Adrenal gland (tissue), 12 donors: ENCODE data around the gene TAC3. TPM values are rescaled to one million over a fixed set of nuclear protein-coding genes. Genes with fewer than 3 reads are reported as not detected.
"Not testable (repeated sequence)": the region's sequence is repeated elsewhere in the genome, so short reads cannot be mapped to it uniquely, and the experiment has no call there.

ENCODE experiments used
- DNase-seq, 7 donors: peaks; one replicate each; pipeline ENCODE4 v3.0.0-alpha.2; 2019 to 2020
- H3K27ac ChIP-seq, 5 donors: fragments of 200-600 bp; sonication (generic) in 4 of 5; 1 replicate in 3 of 5; 2 replicates in 2 of 5; pipeline versions ENCODE4 v1.5.1 to v1.8.0; 2016 to 2020; ENCODE audit warnings: mild to moderate bottlenecking in 1 of 5
- H3K27me3 ChIP-seq: fragments of 200-600 bp; 2 replicates; pipeline ENCODE4 v1.8.0; 2021
- H3K36me3 ChIP-seq, 2 donors: fragments of 200-600 bp; replicated peaks in 1 of 2; 1 replicate in 1 of 2; 2 replicates in 1 of 2; pipeline versions ENCODE4 v1.5.1 to v1.8.0; 2018 to 2022
- H3K4me1 ChIP-seq, 2 donors: fragments of 200-600 bp; replicated peaks in 1 of 2; 1 replicate in 1 of 2; 2 replicates in 1 of 2; pipeline versions ENCODE4 v1.5.1 to v1.8.0; 2018 to 2021
- H3K4me3 ChIP-seq, 4 donors: fragments of 200-600 bp; sonication (generic) in 3 of 4; one replicate each; pipeline ENCODE4 v1.5.1; 2016 to 2018
- H3K9me3 ChIP-seq, 3 donors: fragments of 200-600 bp; sonication (generic) in 1 of 3; replicated peaks in 1 of 3; 1 replicate in 2 of 3; 2 replicates in 1 of 3; pipeline versions ENCODE4 v1.5.1 to v1.8.0; 2016 to 2021
- POLR2A ChIP-seq, 2 donors: fragments of 450-650 bp; IDR thresholded peaks; one replicate each; pipeline ENCODE4 v1.6.1; 2017; ENCODE audit warnings: antibody characterized with exemption in 2 of 2, mild to moderate bottlenecking in 2 of 2, moderate library complexity in 1 of 2
- WGBS, 4 donors: extraction: QIAGEN DNeasy Blood & Tissue Kit in 2 of 4; methylation state at CpG; one replicate each; pipeline versions ENCODE4 v1.1.5 to v1.1.7; 2013 to 2017; 5-methylcytosine and 5-hydroxymethylcytosine counted together
- intact Hi-C, 2 donors: fragments of 100-400 bp; cut with DNase I; formaldehyde crosslinking; loops; one replicate each; pipeline versions ENCODE4 v1.14.1 to v1.15.0; 2022 to 2023
- polyA plus RNA-seq, 3 donors: library from polyadenylated mRNA; stranded (reverse); fragments of 200-250 nt in 2 of 3; fragments of 350-450 nt in 1 of 3; fragmentation: Illumina TruSeq in 1 of 3; extraction: RNeasy Lipid Tissue Mini Kit (QIAGEN cat#74804) in 1 of 3; gene quantifications; one replicate each; pipeline ENCODE4 v1.2.3, GENCODE V29; 2013 to 2014
- total RNA-seq, 9 donors: library from RNA; depleted of rRNA in 4 of 9; stranded (reverse); fragments of >200 nt in 4 of 9; fragments of 120-200 nt in 1 of 9; fragmentation: NEBNext Ultra II Directional in 1 of 9; extraction: Animal tissue kit (Norgen Biotek cat#: 25700) in 1 of 9; gene quantifications; one replicate each; pipeline versions ENCODE4 v1.1.0 to v1.2.4, GENCODE V29; 2013 to 2023
- TF ChIP-seq, protein P1 (sequence below), 6 experiments: fragments of 450-650 bp in 4 of 6; fragments of 200-600 bp in 2 of 6; sonication (generic) in 1 of 6; IDR thresholded peaks; 1 replicate in 5 of 6; 2 replicates in 1 of 6; pipeline versions ENCODE4 v1.5.1 to v1.8.0; 2016 to 2021; ENCODE audit warnings: antibody characterized with exemption in 6 of 6, mild to moderate bottlenecking in 2 of 6, moderate library complexity in 1 of 6
- donor health status: healthy with polysubstance abuse.
- donor health status: Bipolar disorder and iron deficiency.
- donor health status: DM: yes; HTN: yes; CAD: no.
- donor health status: DM: no; HTN: no; CAD: no.
- donor health status: DM: no; HTN: no; CAD: no.
- donor health status: DM: yes; HTN: yes; CAD: no.

TAC3 gene
- total and polyA plus RNA-seq, 12 donors, result 0.39 to 1.1 (median 0.46) TPM; not detected in 9

DNA sequence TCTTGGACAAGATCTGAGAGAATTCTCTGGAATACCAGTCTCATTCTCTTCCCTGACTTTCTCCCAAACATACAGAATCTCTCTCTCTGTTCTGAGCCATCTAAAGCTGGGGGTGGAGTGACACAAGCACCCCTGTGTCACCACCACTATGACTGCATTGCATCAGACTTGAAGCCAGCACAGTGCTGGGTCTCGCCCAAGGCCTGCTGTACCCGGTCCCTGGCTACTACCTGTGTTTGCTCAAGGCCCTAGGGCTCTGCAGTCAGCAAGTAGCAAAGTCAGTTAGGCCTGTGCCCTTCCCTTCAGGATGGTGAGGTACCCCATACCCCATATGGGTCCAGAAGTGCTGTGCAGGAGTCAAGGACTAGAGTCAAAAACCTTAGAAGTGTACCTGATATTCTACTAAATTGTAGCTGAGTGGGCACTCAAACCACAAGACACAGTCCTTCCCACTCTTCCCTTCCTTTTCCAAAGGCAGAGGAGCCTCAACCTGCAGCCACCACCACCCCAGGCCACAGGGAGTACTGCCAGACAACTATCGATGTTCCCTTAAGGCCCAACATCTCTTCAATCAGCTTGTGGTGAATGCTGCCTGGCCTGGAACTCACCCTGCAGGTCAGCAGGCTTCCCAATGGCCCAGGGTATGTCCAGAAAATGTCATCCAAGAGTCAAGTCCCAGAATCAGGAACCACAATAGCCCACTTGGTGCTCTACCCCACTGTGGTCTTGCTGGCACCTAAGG is 37.8 kb downstream of the TAC3 start:
- no peak overlapping the region for H3K4me3 ChIP-seq
- H3K27ac ChIP-seq, result no peak overlapping the region
- no peaks in the 10 kb centered on the region for H3K27me3 ChIP-seq
- TF ChIP-seq POLR2A (IDR thresholded peaks at IDR 0.05), result no peak
- TF ChIP-seq, protein P1, sequence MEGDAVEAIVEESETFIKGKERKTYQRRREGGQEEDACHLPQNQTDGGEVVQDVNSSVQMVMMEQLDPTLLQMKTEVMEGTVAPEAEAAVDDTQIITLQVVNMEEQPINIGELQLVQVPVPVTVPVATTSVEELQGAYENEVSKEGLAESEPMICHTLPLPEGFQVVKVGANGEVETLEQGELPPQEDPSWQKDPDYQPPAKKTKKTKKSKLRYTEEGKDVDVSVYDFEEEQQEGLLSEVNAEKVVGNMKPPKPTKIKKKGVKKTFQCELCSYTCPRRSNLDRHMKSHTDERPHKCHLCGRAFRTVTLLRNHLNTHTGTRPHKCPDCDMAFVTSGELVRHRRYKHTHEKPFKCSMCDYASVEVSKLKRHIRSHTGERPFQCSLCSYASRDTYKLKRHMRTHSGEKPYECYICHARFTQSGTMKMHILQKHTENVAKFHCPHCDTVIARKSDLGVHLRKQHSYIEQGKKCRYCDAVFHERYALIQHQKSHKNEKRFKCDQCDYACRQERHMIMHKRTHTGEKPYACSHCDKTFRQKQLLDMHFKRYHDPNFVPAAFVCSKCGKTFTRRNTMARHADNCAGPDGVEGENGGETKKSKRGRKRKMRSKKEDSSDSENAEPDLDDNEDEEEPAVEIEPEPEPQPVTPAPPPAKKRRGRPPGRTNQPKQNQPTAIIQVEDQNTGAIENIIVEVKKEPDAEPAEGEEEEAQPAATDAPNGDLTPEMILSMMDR (IDR thresholded peaks at IDR 0.05), result no peak
- intact Hi-C loops, result no loop called here
- no peaks in the 10 kb centered on the region for H3K4me1 ChIP-seq
- no peaks in the 10 kb centered on the region for H3K36me3 ChIP-seq
- WGBS, 4 donors, result 72 to 86% (median 84%) methylated on average over 2 to 3 of the region's 3 CpGs
- no peak for DNase-seq
- H3K9me3 ChIP-seq, result no peaks in the 10 kb centered on the region

DNA sequence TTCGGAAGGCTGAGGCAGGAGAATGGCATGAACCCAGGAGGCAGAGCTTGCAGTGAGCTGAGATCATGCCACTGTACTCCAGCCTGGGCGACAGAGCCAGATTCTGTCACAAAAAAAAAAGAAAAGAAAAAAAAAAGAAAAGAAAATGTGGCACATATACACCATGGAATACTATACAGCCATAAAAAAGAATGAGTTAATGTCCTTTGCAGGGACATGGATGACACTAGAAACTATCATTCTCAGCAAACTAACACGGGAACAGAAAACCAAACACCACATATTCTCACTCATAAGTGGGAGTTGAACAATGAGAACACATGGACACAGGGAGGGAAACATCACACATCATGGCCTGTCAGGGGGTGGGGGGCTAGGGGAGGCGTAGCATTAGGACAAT is 39.0 kb downstream of the TAC3 start:
- DNase-seq, H3K27ac ChIP-seq, intact Hi-C loops, H3K27me3 ChIP-seq, H3K4me1 ChIP-seq, H3K4me3 ChIP-seq, H3K9me3 ChIP-seq, H3K36me3 ChIP-seq: not testable (repeated sequence)
- WGBS, 4 donors, result 72 to 82% (median 74%) methylated on average over 4 of the region's 4 CpGs

DNA sequence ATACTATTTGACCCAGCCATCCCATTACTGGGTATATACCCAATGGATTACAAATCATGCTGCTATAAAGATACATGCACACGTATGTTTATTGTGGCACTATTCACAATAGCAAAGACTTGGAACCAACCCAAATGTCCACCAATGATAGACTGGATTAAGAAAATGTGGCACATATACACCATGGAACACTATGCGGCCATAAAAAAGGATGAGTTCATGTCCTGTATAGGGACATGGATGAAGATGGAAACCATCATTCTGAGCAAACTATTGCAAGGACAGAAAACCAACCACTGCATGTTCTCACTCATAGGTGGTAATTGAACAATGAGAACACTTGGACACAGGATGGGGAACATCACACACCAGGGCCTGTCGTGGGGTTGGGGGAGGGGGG is 42.1 kb downstream of the TAC3 start:
- H3K9me3 ChIP-seq, intact Hi-C loops, H3K4me3 ChIP-seq, H3K27me3 ChIP-seq, H3K36me3 ChIP-seq, H3K4me1 ChIP-seq, DNase-seq, H3K27ac ChIP-seq: not testable (repeated sequence)
- WGBS, 4 donors, result 79 to 100% (median 82%) methylated on average over 3 of the region's 3 CpGs

DNA sequence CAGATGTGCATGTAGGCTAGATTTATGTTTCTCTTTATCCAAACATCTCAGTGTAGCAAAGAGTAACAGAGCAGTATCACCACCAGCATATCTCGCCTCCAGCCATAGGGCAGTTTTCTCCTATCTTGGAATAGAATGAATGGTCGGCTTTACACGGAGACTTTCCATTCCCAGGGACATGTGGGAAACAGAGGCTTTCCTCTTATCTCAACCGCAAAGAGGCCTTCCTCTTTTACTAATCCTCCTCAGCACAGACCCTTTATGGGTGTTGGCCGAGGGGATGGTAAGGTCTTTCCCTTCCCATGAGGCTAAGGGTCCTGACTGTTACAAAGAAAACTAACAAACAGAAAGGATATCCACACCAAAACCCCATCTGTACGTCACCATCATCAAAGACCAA is 47.4 kb downstream of the TAC3 start:
- H3K9me3 ChIP-seq, H3K4me1 ChIP-seq, H3K36me3 ChIP-seq, H3K4me3 ChIP-seq, intact Hi-C loops, H3K27me3 ChIP-seq, H3K27ac ChIP-seq, DNase-seq: not testable (repeated sequence)
- WGBS, 4 donors, result 75 to 83% (median 77%) methylated on average over 6 of the region's 6 CpGs

DNA sequence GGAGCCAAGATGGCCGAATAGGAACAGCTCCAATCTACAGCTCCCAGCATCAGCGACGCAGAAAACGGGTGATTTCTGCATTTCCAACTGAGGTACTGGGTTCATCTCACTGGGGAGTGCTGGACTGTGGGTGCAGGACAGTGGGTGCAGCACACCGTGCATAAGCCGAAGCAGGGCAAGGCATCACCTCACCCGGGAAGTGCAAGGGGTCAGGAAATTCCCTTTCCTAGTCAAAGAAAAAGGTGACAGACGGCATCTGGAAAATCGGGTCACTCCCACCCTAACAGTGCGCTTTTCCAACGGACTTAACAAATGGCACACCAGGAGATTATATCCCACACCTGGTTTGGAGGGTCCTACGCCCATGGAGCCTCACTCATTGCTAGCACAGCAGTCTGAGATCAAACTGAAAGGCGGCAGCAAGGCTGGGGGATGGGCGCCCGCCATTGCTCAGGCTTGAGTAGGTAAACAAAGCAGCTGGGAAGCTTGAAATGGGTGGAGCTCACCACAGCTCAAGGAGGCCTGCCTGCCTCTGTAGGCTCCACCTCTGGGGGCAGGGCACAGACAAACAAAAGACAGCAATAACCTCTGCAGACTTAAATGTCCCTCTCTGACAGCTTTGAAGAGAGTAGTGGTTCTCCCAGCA is 50.2 kb downstream of the TAC3 start:
- intact Hi-C loops, H3K4me3 ChIP-seq, H3K27me3 ChIP-seq, H3K27ac ChIP-seq, DNase-seq, H3K4me1 ChIP-seq, H3K9me3 ChIP-seq, H3K36me3 ChIP-seq: not testable (repeated sequence)
- 86 to 94% (median 90%) methylated on average over 15 of the region's 15 CpGs for WGBS, 4 donors

DNA sequence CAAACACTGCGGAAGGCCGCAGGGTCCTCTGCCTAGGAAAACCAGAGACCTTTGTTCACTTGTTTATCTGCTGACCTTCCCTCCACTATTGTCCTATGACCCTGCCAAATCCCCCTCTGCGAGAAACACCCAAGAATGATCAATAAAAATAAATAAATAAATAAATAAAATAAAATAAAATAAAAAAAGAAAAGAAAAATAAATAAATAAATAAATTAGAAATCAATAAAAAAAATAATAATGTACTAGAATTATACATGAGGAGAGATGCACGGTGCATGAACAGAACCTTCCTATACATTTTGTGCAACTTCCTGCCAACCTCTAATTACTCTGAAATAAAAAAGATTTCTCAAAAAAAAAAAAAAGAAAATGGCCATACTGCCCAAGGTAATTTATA is 51.2 kb downstream of the TAC3 start:
- H3K4me3 ChIP-seq, H3K27ac ChIP-seq, H3K4me1 ChIP-seq, H3K9me3 ChIP-seq, intact Hi-C loops, DNase-seq, H3K27me3 ChIP-seq, H3K36me3 ChIP-seq: not testable (repeated sequence)
- 94 to 100% (median 99%) methylated on average over 4 of the region's 4 CpGs for WGBS, 4 donors

DNA sequence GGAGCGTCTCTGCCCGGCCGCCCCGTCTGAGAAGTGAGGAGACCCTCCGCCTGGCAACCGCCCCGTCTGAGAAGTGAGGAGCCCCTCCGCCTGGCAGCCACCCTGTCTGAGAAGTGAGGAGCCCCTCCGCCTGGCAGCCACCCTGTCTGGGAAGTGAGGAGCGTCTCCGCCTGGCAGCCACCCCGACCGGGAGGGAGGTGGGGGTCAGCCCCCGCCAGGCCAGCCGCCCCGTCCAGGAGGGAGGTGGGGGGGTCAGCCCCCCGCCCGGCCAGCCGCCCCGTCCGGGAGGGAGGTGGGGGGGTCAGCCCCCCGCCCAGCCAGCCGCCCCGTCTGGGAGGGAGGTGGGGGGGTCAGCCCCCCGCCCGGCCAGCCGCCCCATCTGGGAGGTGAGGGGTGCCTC is 52.8 kb downstream of the TAC3 start:
- H3K9me3 ChIP-seq, H3K27me3 ChIP-seq, H3K4me1 ChIP-seq, DNase-seq, H3K4me3 ChIP-seq, H3K36me3 ChIP-seq, H3K27ac ChIP-seq, intact Hi-C loops: not testable (repeated sequence)
- 91 to 93% methylated on average over 13 to 16 of the region's 27 CpGs; no CpG with 5 or more reads in 2 of the 4 donors for WGBS, 4 donors

DNA sequence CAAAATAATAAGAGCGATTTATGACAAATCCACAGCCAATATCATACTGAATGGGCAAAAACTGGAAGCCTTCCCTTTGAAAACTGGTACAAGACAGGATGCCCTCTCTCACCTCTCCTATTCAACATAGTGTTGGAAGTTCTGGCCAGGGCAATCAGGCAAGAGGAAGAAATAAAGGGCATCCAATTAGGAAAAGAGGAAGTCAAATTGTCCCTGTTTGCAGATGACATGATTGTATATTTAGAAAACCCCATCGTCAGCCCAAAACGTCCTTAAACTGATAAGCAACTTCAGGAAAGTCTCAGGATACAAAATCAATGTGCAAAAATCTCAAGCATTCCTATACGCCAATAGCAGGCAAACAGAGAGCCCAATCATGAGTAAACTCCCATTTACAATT is 54.1 kb downstream of the TAC3 start:
- H3K4me1 ChIP-seq, H3K36me3 ChIP-seq, intact Hi-C loops, H3K27me3 ChIP-seq, DNase-seq, H3K9me3 ChIP-seq, H3K27ac ChIP-seq, H3K4me3 ChIP-seq: not testable (repeated sequence)
- 60 to 71% (median 65%) methylated on average over 4 of the region's 4 CpGs for WGBS, 4 donors
